PC-9 (cell line): ENCODE data around the gene DMGDH. TPM values are rescaled to one million over a fixed set of nuclear protein-coding genes. Genes with fewer than 3 reads are reported as not detected.

Experiments used
- BruUV-seq: library from RNA; stranded (reverse); fragments of 400-500 nt; replicated peaks from 2 replicates; lab custom pipeline; 2021; lab: Mats Ljungman, UMichigan
- CTCF ChIA-PET: fragments of 300-600 bp; sonication (Branson Sonifier 250); formaldehyde crosslinking; loops from one replicate; lab custom pipeline; 2022; ENCODE audit warnings: antibody characterized with exemption; lab: Charles Lee
- POLR2A ChIA-PET: fragments of 300-600 bp; sonication (Branson Sonifier 250); formaldehyde crosslinking; loops from one replicate; lab custom pipeline; 2022; ENCODE audit warnings: antibody characterized with exemption; ENCODE audit not compliant: unreplicated experiment; lab: Charles Lee
- DNase-seq, 2 experiments: peaks; one replicate each; pipeline versions ENCODE4 v3.0.0 to v3.0.0-alpha.2; 2015 to 2022; ENCODE audit warnings: mixed read lengths in 1 of 2
- H2AFZ ChIP-seq: fragments of 200-600 bp; sonication (generic); 2 replicates; pipeline ENCODE4 v1.8.1; 2017; ENCODE audit warnings: antibody characterized with exemption
- H3F3A ChIP-seq: fragments of 200-600 bp; sonication (generic); 2 replicates; pipeline ENCODE4 v1.8.1; 2017; ENCODE audit warnings: antibody characterized with exemption, mild to moderate bottlenecking, low read depth; ENCODE audit not compliant: insufficient read depth
- H3K27ac ChIP-seq: fragments of 200-600 bp; sonication (generic); 2 replicates; pipeline ENCODE4 v1.6.1; 2016; ENCODE audit warnings: mixed run types
- H3K27me3 ChIP-seq: fragments of 200-600 bp; sonication (generic); 2 replicates; pipeline ENCODE4 v1.6.1; 2016; ENCODE audit warnings: low read depth, mixed run types; ENCODE audit not compliant: insufficient read depth
- H3K36me3 ChIP-seq: fragments of 200-600 bp; sonication (generic); 2 replicates; pipeline ENCODE4 v1.6.1; 2016; ENCODE audit warnings: low read depth, mixed run types
- H3K4me1 ChIP-seq: fragments of 200-600 bp; sonication (generic); replicated peaks from 2 replicates; pipeline ENCODE4 v1.6.1; 2016; ENCODE audit warnings: mixed run types; ENCODE audit not compliant: insufficient read depth
- H3K4me2 ChIP-seq: fragments of 200-600 bp; sonication (generic); 2 replicates; pipeline ENCODE4 v1.6.1; 2017; ENCODE audit warnings: mixed run types
- H3K4me3 ChIP-seq: fragments of 200-600 bp; sonication (generic); 2 replicates; pipeline ENCODE4 v1.6.1; 2016; ENCODE audit warnings: mixed run types
- H3K79me2 ChIP-seq: fragments of 200-600 bp; sonication (generic); 2 replicates; pipeline ENCODE4 v1.6.1; 2017; ENCODE audit warnings: low read depth, mixed run types
- H3K9me2 ChIP-seq: fragments of 200-600 bp; sonication (generic); 2 replicates; pipeline ENCODE4 v1.8.1; 2017; ENCODE audit warnings: mild to moderate bottlenecking; ENCODE audit not compliant: insufficient read depth
- H3K9me3 ChIP-seq: fragments of 200-600 bp; sonication (generic); 2 replicates; pipeline ENCODE4 v1.8.1; 2016; ENCODE audit warnings: low read depth; ENCODE audit not compliant: insufficient read depth
- H4K20me1 ChIP-seq: fragments of 200-600 bp; sonication (generic); 2 replicates; pipeline ENCODE4 v1.8.1; 2017; ENCODE audit not compliant: insufficient read depth
- EZH2 ChIP-seq: fragments of 200-600 bp; sonication (generic); IDR thresholded peaks from 2 replicates; pipeline ENCODE4 v1.8.0; 2017; ENCODE audit warnings: antibody characterized with exemption, low read depth
- intact Hi-C: fragments of 100-400 bp; cut with micrococcal nuclease; formaldehyde crosslinking; loops from one replicate; pipeline ENCODE4 v1.10.0; 2022; ENCODE audit not compliant: unreplicated experiment
- total RNA-seq: library from RNA; stranded (reverse); gene quantifications from 2 replicates; pipeline ENCODE4 v1.2.3, GENCODE V29; 2021
- TF ChIP-seq, protein P1 (sequence below): fragments of 200-600 bp; sonication (generic); conservative IDR thresholded peaks from 2 replicates; pipeline ENCODE4 v1.6.1; 2017; ENCODE audit warnings: mixed run types, antibody characterized with exemption, mild to moderate bottlenecking, moderate library complexity

The DMGDH gene
- total RNA-seq, 1 experiment from 2014 or later = 8.1 TPM

DNA sequence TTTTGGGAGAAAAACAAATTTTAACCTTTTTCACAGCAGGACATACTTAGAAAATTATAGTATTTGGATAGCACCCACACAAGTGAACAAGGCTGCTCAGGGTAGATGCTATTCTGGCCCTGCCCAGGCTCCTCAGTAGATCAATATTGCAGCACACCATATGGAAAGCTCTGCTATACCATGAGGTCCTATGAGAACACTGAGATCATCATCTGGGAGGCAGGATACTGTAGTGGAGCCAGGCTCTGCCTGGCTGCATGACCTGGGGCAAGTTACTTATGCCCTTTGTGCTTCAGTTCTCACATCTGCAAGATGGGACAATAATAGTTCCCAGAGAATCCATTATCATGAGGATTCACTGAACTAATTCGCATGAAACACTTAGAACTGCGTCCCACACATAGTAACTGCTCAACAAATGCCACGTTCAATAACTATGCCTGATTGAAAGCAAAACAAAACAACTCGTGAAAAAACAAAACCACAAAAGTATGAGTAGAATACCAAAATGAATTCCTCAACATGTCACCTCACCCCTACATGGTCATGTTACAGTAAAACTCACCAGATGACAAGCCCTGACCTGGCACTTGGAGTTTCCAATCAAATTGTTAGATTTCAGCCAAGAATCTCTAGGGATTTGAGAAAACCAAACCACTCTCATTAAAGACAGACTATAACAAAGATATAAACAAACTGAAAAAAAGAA lies 116.2 kb downstream of the DMGDH start:
- Histone ChIP-seq H3K27me3 (no peaks in the 10 kb centered on the region), H4K20me1 (no peaks in the 10 kb centered on the region), H3K4me3 (no peak overlapping the region), H2AFZ (no peak overlapping the region), H3K36me3 (no peaks in the 10 kb centered on the region), H3K79me2 (no peaks in the 10 kb centered on the region), H3F3A (no peaks in the 10 kb centered on the region), H3K9me2 (no peaks in the 10 kb centered on the region), H3K4me1 (no peaks in the 10 kb centered on the region), H3K27ac (no peak overlapping the region), H3K9me3 (no peaks in the 10 kb centered on the region), H3K4me2 (no peak overlapping the region)
- POLR2A ChIA-PET = no interaction called here
- BruUV-seq = no TSS peak
- intact Hi-C loops = no loop called here
- no peak for TF ChIP-seq EZH2
- TF ChIP-seq, protein P1, sequence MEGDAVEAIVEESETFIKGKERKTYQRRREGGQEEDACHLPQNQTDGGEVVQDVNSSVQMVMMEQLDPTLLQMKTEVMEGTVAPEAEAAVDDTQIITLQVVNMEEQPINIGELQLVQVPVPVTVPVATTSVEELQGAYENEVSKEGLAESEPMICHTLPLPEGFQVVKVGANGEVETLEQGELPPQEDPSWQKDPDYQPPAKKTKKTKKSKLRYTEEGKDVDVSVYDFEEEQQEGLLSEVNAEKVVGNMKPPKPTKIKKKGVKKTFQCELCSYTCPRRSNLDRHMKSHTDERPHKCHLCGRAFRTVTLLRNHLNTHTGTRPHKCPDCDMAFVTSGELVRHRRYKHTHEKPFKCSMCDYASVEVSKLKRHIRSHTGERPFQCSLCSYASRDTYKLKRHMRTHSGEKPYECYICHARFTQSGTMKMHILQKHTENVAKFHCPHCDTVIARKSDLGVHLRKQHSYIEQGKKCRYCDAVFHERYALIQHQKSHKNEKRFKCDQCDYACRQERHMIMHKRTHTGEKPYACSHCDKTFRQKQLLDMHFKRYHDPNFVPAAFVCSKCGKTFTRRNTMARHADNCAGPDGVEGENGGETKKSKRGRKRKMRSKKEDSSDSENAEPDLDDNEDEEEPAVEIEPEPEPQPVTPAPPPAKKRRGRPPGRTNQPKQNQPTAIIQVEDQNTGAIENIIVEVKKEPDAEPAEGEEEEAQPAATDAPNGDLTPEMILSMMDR = no peak
- DNase-seq = no peak
- CTCF ChIA-PET = interaction anchor here (0.7 kb wide), 1 partner anchor 12 kb away, joined by 3 read pairs; no protein-coding TSS in a partner anchor

Other genes with a start within 250 kb of the DMGDH start
- 5.1 and 8.4 TPM in 2 replicates for gene ARSB, start 84.4 kb downstream of the DMGDH start, total RNA-seq
- not detected in 2 replicates for gene BHMT2, start 93 bp upstream of the DMGDH start, total RNA-seq
- gene BHMT, start 42.1 kb upstream of the DMGDH start, total RNA-seq = not detected in 2 replicates
- gene JMY, start 166.5 kb upstream of the DMGDH start, total RNA-seq = 9.9 and 11.7 TPM in 2 replicates